HG02943 (cell line): ENCODE data around the gene GGA1.
"Not testable (repeated sequence)": the region's sequence is repeated elsewhere in the genome, so short reads cannot be mapped to it uniquely, and the experiment has no call there.

Source experiments
- ATAC-seq: cut with Tn5 transposase; IDR thresholded peaks from one replicate; pipeline ENCODE4 v1.9.1; 2021; ENCODE audit warnings: mild to moderate bottlenecking, low read depth, moderate library complexity; ENCODE audit not compliant: unreplicated experiment

GGA1 gene

DNA sequence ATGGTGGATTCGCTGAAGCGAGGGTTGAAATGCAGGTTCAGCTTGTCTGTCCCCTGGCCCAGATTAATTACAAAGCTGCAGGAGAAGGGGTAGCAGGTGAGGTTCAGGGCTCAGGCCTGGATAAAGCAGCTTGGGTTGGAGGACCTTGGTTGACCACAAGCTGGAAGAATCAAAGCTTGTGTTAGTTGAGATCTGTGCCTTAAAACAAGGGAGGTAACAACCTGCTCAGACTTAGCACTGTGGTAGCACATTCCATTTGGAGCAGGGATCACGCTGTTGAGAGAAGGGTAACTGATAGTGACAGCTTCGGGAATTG lies 38.0 kb upstream of the GGA1 start:
- no peak for ATAC-seq

DNA sequence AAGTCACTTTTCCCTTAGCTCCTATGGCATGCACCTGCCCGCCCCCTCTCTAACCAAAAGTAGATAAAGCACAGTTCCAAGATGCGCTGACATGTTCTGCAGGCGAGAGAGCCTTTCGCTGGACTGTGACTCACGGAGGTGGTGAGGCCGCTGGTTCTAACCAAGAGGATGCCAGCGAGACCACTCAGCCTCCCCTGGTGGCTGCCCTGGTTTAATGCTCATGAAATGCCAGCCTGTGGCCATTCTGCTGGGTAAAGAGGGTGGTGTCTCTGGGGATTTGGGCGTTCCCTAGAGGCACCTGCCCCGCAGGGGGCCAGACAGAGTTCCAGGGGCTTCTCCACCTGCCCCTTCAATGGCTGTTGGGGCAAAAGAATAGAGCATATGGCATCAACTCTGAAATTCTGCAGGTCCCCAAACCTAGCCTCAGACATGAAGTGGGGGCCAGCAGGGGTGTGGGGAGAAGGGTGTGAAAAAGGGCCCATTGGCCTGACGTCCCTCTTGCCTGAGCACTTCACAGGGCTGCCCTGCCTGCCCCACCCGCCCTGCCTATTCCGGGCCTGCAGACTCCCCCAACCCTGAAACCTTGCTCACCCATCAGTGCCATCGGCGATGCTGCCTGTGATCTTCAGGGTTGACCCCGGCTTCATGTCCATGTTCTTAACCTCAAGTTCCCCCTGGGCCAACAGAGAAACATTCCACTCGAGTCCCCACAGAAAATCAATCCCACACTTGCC lies 37.2 kb upstream of the GGA1 start:
- no peak for ATAC-seq

DNA sequence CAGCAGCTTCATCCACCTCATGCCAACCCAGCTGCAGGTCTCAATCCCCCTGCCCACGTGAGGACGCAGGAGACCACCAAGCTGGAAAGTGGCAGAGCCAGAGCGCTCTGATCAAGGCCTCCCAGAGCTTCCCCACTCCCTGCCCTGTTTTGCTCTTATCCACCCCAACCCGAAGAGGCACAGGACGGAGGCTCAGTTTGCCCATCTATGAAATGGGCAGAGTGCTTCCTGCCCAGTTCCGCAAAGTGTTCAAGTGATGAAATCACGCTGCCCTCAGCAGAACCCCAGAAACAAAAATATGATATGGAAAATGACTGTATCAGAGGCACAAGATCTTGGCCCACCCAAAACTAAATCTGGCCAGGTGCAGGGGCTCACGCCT lies 36.7 kb upstream of the GGA1 start:
- ATAC-seq: no peak

DNA sequence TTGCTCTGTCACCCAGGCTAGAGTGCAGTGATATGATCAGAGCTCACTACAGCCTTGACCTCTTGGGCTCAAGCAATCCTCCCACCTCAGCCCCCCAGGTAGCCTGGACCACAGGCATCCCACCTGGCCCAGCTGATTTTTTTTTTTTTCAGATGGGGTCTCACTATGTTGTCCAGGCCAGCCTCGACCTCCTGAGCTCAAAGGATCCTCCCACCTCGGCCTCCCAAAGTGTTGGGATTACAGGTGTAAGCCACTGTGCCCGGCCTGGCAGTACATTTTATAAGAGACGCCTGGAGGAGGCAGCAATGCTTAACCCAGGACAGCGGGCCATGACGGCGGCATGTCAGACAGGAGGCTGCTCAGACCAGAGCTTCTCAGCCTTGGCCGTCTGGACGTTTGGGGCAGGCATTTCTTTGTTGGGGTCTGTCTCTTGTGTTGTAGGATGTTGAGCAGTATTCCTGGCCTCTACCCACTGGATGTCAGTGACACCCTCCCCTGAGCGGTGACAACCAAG lies 33.1 kb upstream of the GGA1 start:
- ATAC-seq: no peak

DNA sequence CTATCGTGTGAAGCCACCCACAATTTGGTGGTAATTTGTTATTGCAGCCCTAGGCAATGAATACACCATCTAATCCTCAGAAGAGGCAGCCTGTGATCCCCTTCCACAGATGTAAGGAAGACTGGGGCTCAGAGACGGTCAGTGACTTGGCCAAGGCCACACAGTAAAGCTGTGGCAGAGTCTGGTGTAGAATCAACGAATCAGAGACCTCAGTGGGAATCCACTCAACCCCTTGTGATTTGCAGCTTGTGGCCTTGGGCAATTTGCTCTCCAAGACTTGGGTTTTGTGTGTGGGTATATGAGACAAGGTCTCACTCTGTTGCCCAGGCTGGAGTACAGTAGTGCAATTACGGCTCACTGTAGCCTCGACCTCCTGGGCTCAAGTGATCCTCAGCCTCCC lies 30.6 kb upstream of the GGA1 start:
- no peak for ATAC-seq

DNA sequence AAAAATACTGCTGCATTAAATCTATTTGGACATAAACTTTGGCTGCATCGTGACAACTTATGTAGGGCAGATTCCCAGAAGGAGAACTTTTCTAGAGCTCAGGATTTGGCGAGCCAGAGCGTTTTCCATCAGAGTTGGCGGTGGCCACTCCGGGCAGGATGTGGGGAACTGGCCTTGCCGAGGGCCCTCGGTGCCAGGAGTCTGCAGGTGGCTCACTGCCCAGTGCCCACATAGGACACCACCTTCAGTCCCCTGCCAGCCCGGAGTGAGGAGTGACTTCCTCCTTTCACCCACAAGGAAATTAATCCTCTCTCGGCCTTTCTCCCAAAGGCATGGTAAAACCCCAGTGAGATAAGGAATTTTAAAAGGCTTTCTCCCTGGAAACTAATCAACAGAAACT lies 27.1 kb upstream of the GGA1 start:
- no peak for ATAC-seq

DNA sequence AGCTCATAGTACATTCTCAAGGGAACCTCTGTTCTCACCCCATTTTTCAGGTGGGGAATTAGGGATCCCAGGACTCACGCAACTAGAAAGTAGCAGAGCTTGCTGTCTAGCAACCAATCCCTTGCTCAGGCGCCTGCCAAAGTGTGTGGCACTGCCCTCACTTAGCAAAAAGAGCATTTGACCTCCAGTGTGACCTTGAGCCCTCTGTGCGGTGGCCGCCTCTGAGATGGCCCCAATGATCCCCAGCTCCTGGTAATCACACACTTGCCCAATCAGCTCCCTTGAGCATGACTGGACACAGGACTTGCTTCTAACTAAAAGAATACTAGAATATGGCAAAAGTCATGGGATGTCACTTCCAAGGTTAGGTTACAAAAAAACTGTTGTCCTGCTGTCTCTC lies 26.1 kb upstream of the GGA1 start:
- ATAC-seq: no peak

DNA sequence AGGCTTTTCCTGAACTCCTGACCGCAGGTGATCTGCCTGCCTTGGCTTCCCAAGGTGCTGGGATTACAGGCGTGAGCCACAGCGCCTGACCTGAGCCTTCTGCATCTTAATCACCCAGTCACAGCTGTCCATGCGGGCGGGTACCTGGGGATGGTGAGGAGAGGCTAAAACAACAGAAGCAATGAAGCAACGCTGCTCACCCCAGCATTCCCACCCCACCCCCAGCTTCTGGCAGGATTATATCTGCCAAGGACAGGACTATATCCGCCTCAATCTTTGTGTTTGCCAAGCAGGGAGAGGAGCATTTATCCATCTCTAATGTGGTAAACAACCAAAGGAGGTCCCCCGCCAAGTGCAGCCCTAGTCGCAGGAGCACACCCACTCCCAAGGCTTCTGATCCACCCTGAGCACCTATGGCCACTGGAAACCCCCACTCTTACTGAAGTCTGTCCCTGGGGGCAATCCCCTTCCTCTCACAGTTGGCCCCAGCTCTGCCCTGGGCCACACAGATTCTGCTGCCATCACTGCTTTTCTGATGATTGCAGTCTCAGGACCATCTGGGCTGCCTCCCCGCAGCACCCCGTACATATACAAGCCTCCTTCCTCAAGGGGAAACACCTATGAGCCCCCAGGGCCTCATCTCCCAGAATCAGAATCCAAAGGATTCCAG lies 20.0 kb upstream of the GGA1 start:
- no peak for ATAC-seq

DNA sequence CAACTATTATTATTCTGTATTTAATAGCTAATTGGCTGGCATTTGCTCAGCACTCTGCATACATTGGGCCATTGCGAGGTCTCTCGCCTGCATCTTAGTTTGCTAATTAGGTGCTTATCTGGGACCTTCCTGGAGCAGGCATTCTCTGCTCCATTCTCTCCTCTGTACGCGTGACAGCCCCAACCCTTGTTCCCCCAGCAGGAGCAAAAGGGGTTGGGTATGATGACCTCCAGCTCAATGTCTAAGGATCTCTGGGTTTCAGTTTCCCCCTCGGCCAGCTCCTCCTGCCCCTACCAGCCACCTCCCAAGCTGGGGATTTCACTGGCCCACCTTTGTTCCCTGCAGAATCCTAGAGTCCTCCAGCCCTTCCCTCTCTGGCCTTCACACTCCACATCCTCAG lies 19.0 kb upstream of the GGA1 start:
- ATAC-seq: no peak

DNA sequence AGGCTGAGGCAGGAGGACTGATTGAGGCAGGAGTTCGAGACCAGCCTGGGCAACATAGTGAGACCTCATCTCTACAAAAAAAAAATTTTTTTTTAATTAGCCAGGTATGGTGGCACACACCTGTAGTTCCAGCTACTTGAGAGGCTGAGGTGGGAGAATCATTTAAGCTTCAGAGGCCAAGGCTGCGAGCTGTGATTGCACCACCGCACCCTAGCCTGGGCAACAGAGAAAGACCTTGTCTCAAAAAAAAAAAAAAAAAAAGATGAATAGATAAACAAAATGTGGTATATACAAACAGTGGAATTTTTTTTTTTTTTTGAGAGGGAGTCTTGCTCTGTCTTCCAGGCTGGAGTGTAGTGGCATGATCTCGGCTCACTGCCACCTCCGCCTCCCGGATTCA lies 17.6 kb upstream of the GGA1 start:
- ATAC-seq: not testable (repeated sequence)

DNA sequence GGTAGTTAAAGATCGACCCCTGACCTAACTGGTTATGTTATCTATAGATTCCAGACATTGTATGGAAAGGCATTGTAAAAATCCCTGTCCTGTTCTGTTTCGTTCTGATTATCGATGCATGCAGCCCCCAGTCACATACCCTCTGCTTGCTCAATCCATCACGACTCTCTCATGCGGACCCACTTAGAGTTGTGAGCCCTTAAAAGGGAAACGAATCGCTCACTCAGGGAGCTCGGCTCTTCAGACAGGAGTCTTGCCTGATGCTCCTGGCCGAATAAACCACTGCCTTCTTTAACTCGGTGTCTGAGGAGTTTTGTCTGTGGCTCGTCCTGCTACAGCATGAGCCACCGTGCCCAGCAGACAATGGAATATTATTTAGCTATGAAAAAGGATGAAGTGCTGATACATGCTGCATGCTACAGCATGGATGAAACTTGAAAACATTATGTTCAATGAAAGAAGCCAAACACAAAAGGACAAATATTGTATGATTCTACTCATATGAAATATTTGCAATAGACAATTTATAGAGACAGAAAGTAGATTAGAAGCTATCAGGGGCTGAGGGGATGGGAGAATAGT lies 16.7 kb upstream of the GGA1 start:
- no peak for ATAC-seq

DNA sequence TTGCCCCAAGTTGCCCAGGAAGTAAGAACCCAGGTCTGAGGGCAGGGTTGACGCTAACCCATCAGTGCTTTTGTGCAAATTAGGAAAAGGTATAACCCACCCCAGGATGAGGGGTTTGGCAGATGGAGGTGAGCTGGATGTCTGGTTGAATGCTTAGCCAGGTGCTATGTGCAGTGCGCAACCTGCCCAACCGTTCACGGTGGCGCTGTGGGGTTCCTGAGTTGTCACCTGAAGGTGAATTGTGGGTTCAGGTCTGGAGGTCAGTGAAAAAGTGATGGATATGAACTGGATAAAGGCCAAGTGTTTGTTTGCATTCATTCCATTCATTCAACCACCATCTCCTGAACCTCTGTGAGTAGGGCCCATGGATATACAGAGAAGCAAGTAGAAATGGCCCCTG lies 14.4 kb upstream of the GGA1 start:
- ATAC-seq: no peak

DNA sequence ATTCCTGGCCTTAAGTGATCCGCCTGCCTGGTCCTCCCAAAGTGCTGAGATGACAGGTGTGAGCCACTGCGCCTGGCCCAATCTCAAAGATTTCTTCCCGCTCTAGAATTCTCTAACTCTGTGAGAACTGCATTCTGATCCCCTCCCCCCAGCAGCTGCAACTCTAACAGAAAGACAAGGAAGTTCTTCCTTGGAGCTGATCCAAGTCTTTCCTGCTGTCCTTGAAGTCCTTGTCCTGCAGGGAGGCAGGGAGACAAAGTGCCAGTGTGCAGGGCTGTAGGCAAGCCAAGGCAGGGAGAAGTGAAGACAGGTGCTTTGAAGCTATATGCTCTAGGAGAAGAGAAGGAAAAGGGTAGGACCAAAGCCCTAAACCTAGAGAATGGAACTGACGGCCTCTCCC lies 9.5 kb upstream of the GGA1 start:
- ATAC-seq: no peak

DNA sequence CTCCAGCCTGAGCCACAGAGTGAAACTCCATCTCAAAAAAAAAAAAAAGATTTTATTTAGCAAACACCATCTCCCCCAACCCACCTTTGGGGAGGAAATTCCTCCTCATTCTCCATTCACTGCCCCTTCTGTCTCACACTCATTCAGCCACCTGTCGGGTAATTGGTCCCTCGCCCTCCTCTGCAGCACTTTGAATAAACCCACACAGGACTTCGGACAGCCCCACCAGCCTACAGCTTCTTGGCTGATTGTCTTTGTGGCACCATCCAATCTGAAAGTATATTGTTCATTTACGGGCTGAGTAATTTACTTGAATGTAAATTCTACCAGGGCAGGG lies 7.5 kb upstream of the GGA1 start:
- ATAC-seq: no peak

DNA sequence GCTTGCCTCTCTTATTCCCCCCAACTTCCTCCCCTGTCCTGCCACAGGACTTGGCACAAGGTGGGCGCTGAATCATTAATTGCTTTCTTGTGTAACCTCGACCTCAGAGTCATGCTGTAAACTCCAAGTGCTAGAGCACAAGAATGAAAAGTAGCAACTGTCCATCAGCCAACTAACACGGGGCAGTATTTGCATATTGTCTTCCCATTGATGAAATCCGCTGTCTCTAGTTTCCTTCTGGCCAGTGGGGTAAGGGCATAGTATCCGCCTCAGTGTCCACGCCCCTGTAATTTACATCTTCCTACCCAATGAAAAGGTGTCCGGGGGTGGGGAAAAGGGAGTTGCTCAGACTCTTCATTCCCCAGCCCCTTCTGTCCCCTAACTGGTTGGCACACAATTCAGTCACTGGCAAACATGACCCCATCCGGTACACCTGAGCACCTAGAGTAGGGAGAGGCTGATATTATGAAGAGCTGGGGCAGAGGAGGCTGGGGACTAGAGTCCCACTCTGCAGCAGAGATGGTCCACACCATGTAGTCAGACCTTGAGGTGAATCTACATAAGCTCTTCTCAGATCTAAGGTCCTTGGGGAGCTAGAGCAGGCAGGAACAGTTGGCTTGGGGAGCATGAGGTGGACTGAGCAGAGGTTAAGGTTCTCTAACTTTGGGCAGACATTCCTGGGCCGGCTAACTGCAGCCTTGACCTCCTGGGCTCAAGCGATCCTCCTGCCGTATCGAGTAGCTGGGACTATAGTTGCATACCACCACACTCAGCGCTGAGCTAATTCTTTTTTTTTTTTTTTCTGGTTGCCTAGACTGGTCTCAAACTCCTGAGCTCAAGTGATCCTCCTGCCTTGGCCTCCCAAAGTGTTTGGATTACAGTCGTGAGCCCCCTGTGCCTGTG lies 6.8 kb upstream of the GGA1 start:
- ATAC-seq: no peak

DNA sequence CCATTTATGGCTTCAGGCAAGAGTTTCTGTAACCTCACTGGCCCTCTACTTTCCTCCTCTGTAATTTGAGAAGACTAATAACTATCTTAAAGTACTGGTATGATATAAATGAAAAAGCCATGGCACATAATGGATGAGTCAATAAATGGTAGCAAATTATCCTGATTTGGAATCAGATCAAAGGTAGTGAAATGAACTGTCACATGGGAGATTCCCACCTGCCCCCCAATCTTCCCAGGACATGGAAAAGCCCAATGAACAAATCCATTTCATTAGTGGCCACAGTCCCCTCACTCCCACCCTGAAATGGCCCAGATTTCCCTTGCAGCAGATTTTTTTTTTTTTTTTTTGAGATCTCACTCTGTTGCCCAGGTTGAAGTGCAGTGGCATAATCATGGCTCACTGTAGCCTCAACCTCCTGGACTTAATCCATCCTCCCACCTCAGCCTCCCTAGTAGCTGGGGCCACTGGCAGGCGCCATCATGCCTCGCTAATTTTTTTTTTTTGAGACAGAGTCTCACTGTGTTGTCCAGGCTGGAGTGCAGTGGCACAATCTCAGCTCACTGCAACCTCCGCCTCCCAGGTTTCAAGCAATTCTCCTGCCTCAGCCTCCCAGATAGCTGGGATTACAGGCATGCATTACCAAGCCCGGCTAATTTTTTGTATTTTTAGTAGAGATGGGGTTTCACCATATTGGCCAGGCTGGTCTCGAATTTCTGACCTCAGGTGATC lies 5.9 kb upstream of the GGA1 start:
- not testable (repeated sequence) for ATAC-seq

DNA sequence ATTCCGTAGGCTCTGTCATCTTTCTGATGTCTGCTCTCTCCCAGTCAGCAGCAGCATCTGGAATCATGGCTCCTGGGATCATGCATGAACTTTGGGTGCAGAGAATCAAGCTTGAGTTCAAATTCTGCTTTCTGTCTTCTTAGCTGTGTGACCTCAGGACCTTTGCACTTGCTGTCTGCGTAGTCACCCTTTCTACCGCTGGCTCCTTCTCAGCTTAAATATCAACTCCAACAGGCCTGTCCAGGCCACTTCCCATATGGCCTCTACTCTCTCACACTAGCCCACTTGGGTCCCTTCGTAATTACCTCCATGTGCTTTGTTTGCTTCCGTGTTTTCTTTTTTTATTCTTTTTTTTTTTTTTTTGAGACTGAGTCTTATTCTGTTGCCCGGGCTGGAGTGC lies 4.6 kb upstream of the GGA1 start:
- ATAC-seq: no peak

DNA sequence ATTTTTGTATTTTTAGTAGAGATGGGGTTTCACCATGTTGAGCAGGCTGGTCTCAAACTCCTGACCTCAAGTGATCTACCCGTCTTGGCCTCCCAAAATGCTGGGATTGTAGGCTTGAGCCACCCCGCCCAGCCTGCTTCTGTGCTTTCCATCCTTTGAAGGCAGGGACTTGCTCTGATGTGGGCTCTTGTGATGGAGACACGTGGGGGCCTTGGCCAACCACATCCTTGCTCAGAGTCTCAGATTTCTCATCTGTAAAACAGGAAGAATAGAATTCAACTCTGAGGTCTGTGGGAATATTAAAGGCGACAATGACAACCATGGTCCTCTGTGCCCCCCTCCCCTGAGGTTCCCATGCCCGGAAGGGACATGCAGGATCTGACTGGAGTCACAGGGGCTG lies 3.8 kb upstream of the GGA1 start:
- no peak for ATAC-seq

DNA sequence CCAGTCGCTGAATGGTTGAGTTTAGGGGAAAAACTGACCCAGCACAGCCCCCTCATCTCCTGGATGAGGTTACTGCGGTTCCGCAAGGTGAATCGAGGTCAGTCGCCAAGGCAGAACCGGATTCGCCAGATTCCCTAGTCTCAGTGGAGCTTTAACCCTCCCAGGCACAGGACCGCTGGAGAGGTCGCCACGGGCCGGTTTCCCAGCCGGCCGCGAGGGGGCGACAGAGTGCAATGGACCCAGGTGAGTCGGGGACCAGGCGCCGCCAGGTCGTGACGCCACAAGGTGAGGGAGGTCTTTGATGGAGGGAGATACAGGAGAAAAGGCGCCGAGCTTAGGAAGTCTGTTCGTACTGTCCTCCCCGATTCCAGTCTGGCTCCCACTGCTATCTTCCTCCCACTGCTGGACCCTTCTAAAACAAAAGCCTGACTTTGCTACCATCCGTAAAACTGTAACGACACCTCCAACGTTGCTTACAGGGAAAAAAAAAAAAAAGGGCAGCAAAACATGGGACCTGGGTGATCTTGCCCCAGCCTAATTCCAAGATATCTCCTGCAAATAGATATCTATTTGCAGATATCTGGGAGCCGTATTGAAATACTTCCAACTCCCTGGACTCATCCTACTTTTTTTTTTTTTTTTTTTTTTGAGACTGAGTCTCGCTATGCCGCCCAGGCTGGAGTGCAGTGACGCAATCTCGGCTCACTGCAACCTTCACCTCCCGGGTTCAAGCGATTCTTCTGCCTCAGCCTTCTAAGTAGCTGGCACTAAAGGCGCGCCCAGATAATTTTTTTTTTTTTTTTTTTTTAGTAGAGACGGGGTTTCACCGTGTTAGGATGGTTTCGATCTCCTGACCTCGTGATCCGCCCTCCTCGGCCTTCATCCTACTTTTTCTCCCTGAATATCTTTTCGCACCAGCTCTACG lies 1.4 kb upstream of the GGA1 start:
- ATAC-seq: no peak
